Embryonic facial prominence (tissue), 1 donor: ENCODE measurements around the gene ALDH3A2.

Experiments
- DNase-seq: peaks from one replicate; pipeline ENCODE4 v3.0.0-alpha.2; 2016; ENCODE audit errors: extremely low spot score

Gene ALDH3A2

GRCh38 chr17:19714542-19715411, 66.2 kb downstream of the ALDH3A2 start:
- no peak for DNase-seq

- DNase-seq: no peak
Observed at GRCh38 chr17:19716108-19717030, 67.8 kb downstream of the ALDH3A2 start, which contains the start of gene SLC47A2. TSS of gene SLC47A2 (minus strand) at chr17:19716584. CDS start at chr17:19716555, 29 bp downstream.

GRCh38 chr17:19717031-19717360, 68.4 kb downstream of the ALDH3A2 start:
- no peak for DNase-seq

GRCh38 chr17:19717411-19717908, 68.9 kb downstream of the ALDH3A2 start:
- DNase-seq: no peak

GRCh38 chr17:19718041-19718612, 69.6 kb downstream of the ALDH3A2 start:
- DNase-seq: no peak

GRCh38 chr17:19718613-19719354, 70.2 kb downstream of the ALDH3A2 start:
- no peak for DNase-seq

GRCh38 chr17:19719355-19720209, 71.0 kb downstream of the ALDH3A2 start:
- DNase-seq: no peak

GRCh38 chr17:19720210-19720475, 71.6 kb downstream of the ALDH3A2 start:
- DNase-seq: no peak

GRCh38 chr17:19720631-19721426, 72.3 kb downstream of the ALDH3A2 start:
- no peak for DNase-seq

GRCh38 chr17:19723964-19724363, 75.4 kb downstream of the ALDH3A2 start:
- no peak for DNase-seq

- no peak for DNase-seq
Observed at GRCh38 chr17:19724501-19725420, 76.2 kb downstream of the ALDH3A2 start.

GRCh38 chr17:19725486-19725885, 76.9 kb downstream of the ALDH3A2 start:
- DNase-seq: no peak

- DNase-seq: no peak
Observed at GRCh38 chr17:19726631-19727376, 78.3 kb downstream of the ALDH3A2 start.
